GM18499 (cell line): ENCODE measurements around the gene ISM2.
"Not testable (repeated sequence)": the region's sequence is repeated elsewhere in the genome, so short reads cannot be mapped to it uniquely, and the experiment has no call there.

Experiments used
- ATAC-seq: cut with Tn5 transposase; IDR thresholded peaks from one replicate; pipeline ENCODE4 v1.9.1; 2021; ENCODE audit warnings: moderate number of reproducible peaks; ENCODE audit not compliant: insufficient read depth, unreplicated experiment

The ISM2 gene

GRCh38 chr14:77498120-77498979, at the start of gene ISM2:
Gene ISM2, minus strand, starts transcription at chr14:77498816. Its CDS starts 23 bp downstream, at chr14:77498793.
- ATAC-seq, result no peak

GRCh38 chr14:77547512-77548180, 49.0 kb upstream of the ISM2 start:
- ATAC-seq, result no peak

- ATAC-seq, result not testable (repeated sequence)
These were observed 46.6 kb upstream of the ISM2 start for GRCh38 chr14:77545171-77545570.

- ATAC-seq, result no peak
These were observed 46.0 kb upstream of the ISM2 start for GRCh38 chr14:77544571-77544970.

GRCh38 chr14:77543637-77544334, 45.2 kb upstream of the ISM2 start:
- no peak for ATAC-seq

- ATAC-seq, result no peak
These were observed 44.6 kb upstream of the ISM2 start for GRCh38 chr14:77543240-77543551.

- no peak for ATAC-seq
These were observed 44.0 kb upstream of the ISM2 start for GRCh38 chr14:77542421-77543239.

GRCh38 chr14:77541905-77542304, 43.3 kb upstream of the ISM2 start:
- no peak for ATAC-seq

GRCh38 chr14:77536951-77537350, 38.3 kb upstream of the ISM2 start:
- not testable (repeated sequence) for ATAC-seq

- ATAC-seq, result no peak
These were observed 32.5 kb upstream of the ISM2 start for GRCh38 chr14:77531071-77531470.

GRCh38 chr14:77529963-77530362, 31.3 kb upstream of the ISM2 start:
- ATAC-seq, result no peak

GRCh38 chr14:77529213-77529612, 30.6 kb upstream of the ISM2 start:
- no peak for ATAC-seq

GRCh38 chr14:77528701-77529100, 30.1 kb upstream of the ISM2 start:
- ATAC-seq, result not testable (repeated sequence)

GRCh38 chr14:77526266-77526665, 27.6 kb upstream of the ISM2 start:
- no peak for ATAC-seq

GRCh38 chr14:77524536-77524935, 25.9 kb upstream of the ISM2 start:
- no peak for ATAC-seq

- ATAC-seq, result no peak
These were observed 24.5 kb upstream of the ISM2 start for GRCh38 chr14:77523109-77523508.

GRCh38 chr14:77520555-77520954, 21.9 kb upstream of the ISM2 start:
- no peak for ATAC-seq

- no peak for ATAC-seq
These were observed 17.5 kb upstream of the ISM2 start for GRCh38 chr14:77516126-77516525.

GRCh38 chr14:77511486-77512162, 13.0 kb upstream of the ISM2 start:
- no peak for ATAC-seq

GRCh38 chr14:77509366-77509765, 10.8 kb upstream of the ISM2 start:
- no peak for ATAC-seq
